DND-41 (cell line): ENCODE data around the gene FLVCR2.

Experiments used
- ATAC-seq: fragments of 200-7000 bp; cut with Tn5 transposase; 3 replicates; pipeline ENCODE4 v1.9.1; 2021; ENCODE audit warnings: low read depth; ENCODE audit not compliant: insufficient read depth
- DNase-seq: peaks from one replicate; pipeline ENCODE4 v3.0.0-alpha.2; 2020
- H2AFZ ChIP-seq: 2 replicates; pipeline ENCODE4 v1.6.0; 2012; ENCODE audit warnings: low read depth, low read length
- H3K27ac ChIP-seq: 2 replicates; pipeline ENCODE4 v1.5.1; 2012; ENCODE audit warnings: low read length, inconsistent platforms
- H3K27me3 ChIP-seq: fragments of 200-600 bp; sonication (generic); 2 replicates; pipeline ENCODE4 v1.6.0; 2012; ENCODE audit warnings: low read length, mild to moderate bottlenecking, inconsistent platforms; ENCODE audit not compliant: insufficient read depth, poor library complexity
- H3K36me3 ChIP-seq: 2 replicates; pipeline ENCODE4 v1.5.1; 2012; ENCODE audit warnings: low read length, inconsistent platforms; ENCODE audit not compliant: insufficient read depth
- H3K4me1 ChIP-seq: 2 replicates; pipeline ENCODE4 v1.5.1; 2012; ENCODE audit warnings: mild to moderate bottlenecking, low read length; ENCODE audit not compliant: insufficient read depth
- H3K4me2 ChIP-seq: 2 replicates; pipeline ENCODE4 v1.6.0; 2012; ENCODE audit warnings: mild to moderate bottlenecking, moderate library complexity, low read length, inconsistent platforms; ENCODE audit not compliant: insufficient read depth
- H3K4me3 ChIP-seq, 2 experiments: fragments of 200-600 bp in 1 of 2; shearing (Covaris generic) in 1 of 2; 2 replicates each; pipeline ENCODE4 v1.5.1; 2012 to 2016; ENCODE audit warnings: inconsistent platforms in 2 of 2, low read length in 2 of 2, mild to moderate bottlenecking in 2 of 2, low read depth in 1 of 2, moderate library complexity in 1 of 2
- H3K79me2 ChIP-seq: 2 replicates; pipeline ENCODE4 v1.6.0; 2012; ENCODE audit warnings: low read length, inconsistent platforms; ENCODE audit not compliant: insufficient read depth
- H3K9ac ChIP-seq: 2 replicates; pipeline ENCODE4 v1.6.0; 2012; ENCODE audit warnings: low read depth, mild to moderate bottlenecking, inconsistent platforms, low read length, moderate library complexity
- H3K9me3 ChIP-seq: 2 replicates; pipeline ENCODE4 v1.5.1; 2012; ENCODE audit warnings: low read length, moderate library complexity, mild to moderate bottlenecking, inconsistent platforms; ENCODE audit not compliant: insufficient read depth, severe bottlenecking
- H4K20me1 ChIP-seq: 2 replicates; pipeline ENCODE4 v1.6.0; 2012; ENCODE audit warnings: low read length; ENCODE audit not compliant: insufficient read depth
- EZH2 ChIP-seq: IDR thresholded peaks from 3 replicates; pipeline ENCODE4 v1.6.1; 2012; ENCODE audit warnings: borderline replicate concordance, low read depth, mild to moderate bottlenecking, moderate library complexity, low read length, inconsistent platforms; ENCODE audit not compliant: severe bottlenecking
- TF ChIP-seq, protein P1 (sequence below): IDR thresholded peaks from 2 replicates; pipeline ENCODE4 v1.5.1; 2012; ENCODE audit warnings: borderline replicate concordance, low read length, moderate library complexity, mild to moderate bottlenecking; ENCODE audit not compliant: poor library complexity, severe bottlenecking; ENCODE audit errors: extremely low read depth

Gene FLVCR2

DNA sequence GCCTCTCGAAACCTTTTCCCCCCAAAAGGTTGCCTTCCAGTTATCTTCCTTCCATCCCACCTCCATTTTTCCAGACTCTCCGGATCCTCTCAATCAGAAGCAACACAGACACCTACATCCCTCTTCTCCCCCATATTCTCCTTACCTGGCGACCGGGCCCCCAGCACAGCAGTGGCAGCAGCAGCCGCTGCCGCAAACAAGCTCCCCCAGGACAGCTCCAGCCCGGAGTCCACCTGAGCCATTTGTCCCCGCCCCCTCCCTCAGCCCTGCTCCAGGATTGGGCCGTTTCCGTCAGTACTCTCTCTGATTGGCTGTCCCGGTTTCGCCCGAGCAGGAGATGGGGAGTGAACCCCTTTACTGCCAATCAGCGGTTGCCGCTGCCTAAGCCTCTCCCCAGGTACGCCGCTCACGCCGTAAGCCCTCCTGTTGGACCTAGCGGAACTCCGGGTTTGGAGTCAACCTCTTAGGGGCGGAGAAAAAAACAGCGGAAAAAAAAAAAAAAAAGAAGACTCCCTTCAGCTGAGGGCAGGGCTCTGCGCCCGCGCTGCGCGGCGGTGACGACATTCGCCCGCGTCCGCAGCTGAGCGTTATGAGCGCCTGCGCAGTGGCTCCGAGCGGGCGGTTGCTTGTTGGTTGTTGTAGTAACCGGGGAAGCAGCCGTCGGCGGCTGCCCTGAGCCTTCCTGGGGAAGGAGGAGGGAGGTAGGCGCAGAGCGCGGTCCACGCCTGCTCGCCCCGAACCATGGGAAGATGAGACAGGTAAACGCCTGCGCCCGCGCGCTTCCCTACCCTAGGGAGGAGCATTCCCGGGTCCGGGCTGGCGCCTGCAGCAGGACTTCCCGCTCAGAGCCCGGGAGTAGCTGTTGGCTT lies 82.4 kb downstream of the FLVCR2 start, which contains the start of the genes ERG28 and TTLL5:
ERG28 (minus strand) TSS at position 247 of the 869 bp plus-strand sequence. CDS start 3,374 bp downstream, outside the sequence.
TTLL5 (plus strand) TSS at position 617 of the 869 bp plus-strand sequence. CDS start 1,904 bp downstream, outside the sequence.
- peak; percentile 98 for ATAC-seq
- H3K4me3 ChIP-seq = peak within 1 kb of the TSS; percentile 85 to 98
- peaks cover 34% of the 10 kb centered on the region for H3K36me3 ChIP-seq

DNA sequence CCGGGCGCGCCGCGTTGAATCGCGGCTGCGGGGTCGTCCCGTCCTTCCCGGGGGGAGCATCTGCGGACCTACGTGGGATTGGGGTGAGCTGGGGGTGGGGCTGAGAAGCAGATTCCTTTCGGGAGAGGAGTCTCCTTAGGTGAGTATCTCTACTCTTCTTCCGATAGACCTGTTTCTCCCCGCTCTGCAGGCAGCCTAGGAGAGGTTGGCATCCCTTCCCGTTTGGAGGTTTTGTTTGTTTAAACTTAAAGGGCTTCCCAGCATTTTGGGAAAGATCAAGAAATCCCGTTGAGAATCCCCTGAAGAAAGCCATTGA lies 83.0 kb downstream of the FLVCR2 start:
- TF ChIP-seq, protein P1, sequence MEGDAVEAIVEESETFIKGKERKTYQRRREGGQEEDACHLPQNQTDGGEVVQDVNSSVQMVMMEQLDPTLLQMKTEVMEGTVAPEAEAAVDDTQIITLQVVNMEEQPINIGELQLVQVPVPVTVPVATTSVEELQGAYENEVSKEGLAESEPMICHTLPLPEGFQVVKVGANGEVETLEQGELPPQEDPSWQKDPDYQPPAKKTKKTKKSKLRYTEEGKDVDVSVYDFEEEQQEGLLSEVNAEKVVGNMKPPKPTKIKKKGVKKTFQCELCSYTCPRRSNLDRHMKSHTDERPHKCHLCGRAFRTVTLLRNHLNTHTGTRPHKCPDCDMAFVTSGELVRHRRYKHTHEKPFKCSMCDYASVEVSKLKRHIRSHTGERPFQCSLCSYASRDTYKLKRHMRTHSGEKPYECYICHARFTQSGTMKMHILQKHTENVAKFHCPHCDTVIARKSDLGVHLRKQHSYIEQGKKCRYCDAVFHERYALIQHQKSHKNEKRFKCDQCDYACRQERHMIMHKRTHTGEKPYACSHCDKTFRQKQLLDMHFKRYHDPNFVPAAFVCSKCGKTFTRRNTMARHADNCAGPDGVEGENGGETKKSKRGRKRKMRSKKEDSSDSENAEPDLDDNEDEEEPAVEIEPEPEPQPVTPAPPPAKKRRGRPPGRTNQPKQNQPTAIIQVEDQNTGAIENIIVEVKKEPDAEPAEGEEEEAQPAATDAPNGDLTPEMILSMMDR = no peak
- TF ChIP-seq EZH2 = no peak
- peak overlapping the region; percentile 69 for H3K4me2 ChIP-seq
- H3K36me3 ChIP-seq = peaks cover 31% of the 10 kb centered on the region
- H3K4me3 ChIP-seq = peak overlapping the region; percentile 85 to 98
- DNase-seq = no peak
- H3K9me3 ChIP-seq = no peaks in the 10 kb centered on the region
- no peaks in the 10 kb centered on the region for H3K27me3 ChIP-seq
- H3K27ac ChIP-seq = peak overlapping the region; percentile 76
- peaks cover 46% of the 10 kb centered on the region for H3K4me1 ChIP-seq
- H3K9ac ChIP-seq = peak overlapping the region; percentile 75
- peak overlapping the region; percentile 86 for H2AFZ ChIP-seq
- H3K79me2 ChIP-seq = peaks cover 45% of the 10 kb centered on the region
- ATAC-seq = no peak
- no peaks in the 10 kb centered on the region for H4K20me1 ChIP-seq

More for the DNA sequence above, 82.4 kb downstream of the FLVCR2 start, which contains the start of the genes ERG28 and TTLL5:
- peak; percentile 96 for DNase-seq
- H3K4me1 ChIP-seq = peaks cover 46% of the 10 kb centered on the region
- no peak for TF ChIP-seq EZH2
- TF ChIP-seq, protein P1 = no peak
- H3K9ac ChIP-seq = peak within 1 kb of the TSS; percentile 75
- no peaks in the 10 kb centered on the region for H3K9me3 ChIP-seq
- H3K79me2 ChIP-seq = peaks cover 45% of the 10 kb centered on the region
- no peaks in the 10 kb centered on the region for H3K27me3 ChIP-seq
- H2AFZ ChIP-seq = peak within 1 kb of the TSS; percentile 86
- peak within 1 kb of the TSS; percentile 69 for H3K4me2 ChIP-seq
- H3K27ac ChIP-seq = peak within 1 kb of the TSS; percentile 76
- H4K20me1 ChIP-seq = no peaks in the 10 kb centered on the region

DNA sequence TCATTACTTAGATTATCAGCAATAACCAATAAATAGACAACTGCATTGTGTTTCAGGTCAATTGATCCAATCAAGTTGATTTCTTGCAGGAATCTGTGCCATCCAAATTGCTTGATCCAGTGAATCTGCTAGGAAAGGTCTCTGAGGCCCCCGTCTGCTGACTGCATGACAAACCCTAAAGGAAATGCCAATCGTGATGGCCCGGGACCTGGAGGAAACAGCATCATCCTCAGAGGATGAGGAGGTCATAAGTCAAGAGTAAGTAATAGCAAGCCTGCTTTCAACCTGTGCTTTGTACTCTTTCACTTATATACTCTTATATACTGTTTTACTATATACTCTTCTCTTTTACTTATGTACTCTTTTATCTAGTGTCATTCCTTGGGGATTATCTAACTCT lies 84.5 kb downstream of the FLVCR2 start:
- no peak overlapping the region for H3K9ac ChIP-seq
- peaks cover 45% of the 10 kb centered on the region for H3K79me2 ChIP-seq
- no peaks in the 10 kb centered on the region for H4K20me1 ChIP-seq
- no peak overlapping the region for H2AFZ ChIP-seq
- peak overlapping the region in 1 of 2 experiments; percentile 32; a peak in 1 of 4 replicates for H3K4me3 ChIP-seq
- no peaks in the 10 kb centered on the region for H3K27me3 ChIP-seq
- no peak overlapping the region for H3K27ac ChIP-seq
- no peaks in the 10 kb centered on the region for H3K9me3 ChIP-seq
- H3K4me2 ChIP-seq = peak overlapping the region; percentile 69; the same call in 1 of the 2 replicates
- peaks cover 46% of the 10 kb centered on the region for H3K4me1 ChIP-seq
- DNase-seq (no peak), ATAC-seq (no peak)
- peaks cover 23% of the 10 kb centered on the region for H3K36me3 ChIP-seq
- TF ChIP-seq EZH2 = no peak
- TF ChIP-seq, protein P1 = no peak
